Vagina (tissue), 2 donors: Measurements from ENCODE around the gene LIN28B. TPM values are rescaled to one million over a fixed set of nuclear protein-coding genes. Genes with fewer than 3 reads are reported as not detected.
"Not testable (repeated sequence)": the region's sequence is repeated elsewhere in the genome, so short reads cannot be mapped to it uniquely, and the experiment has no call there.

ENCODE experiments used
- DNase-seq, 2 donors: peaks; one replicate each; pipeline ENCODE4 v3.0.0-alpha.2; 2017; ENCODE audit errors: extremely low spot score in 2 of 2
- H3K27ac ChIP-seq: fragments of 200-600 bp; sonication (generic); one replicate; pipeline ENCODE4 v1.5.1; 2019
- H3K27me3 ChIP-seq: fragments of 200-600 bp; sonication (generic); one replicate; pipeline ENCODE4 v1.5.1; 2019
- H3K36me3 ChIP-seq, 2 donors: fragments of 200-600 bp; sonication (generic); one replicate each; pipeline ENCODE4 v1.5.1; 2017 to 2019
- H3K4me1 ChIP-seq: fragments of 200-600 bp; sonication (generic); one replicate; pipeline ENCODE4 v1.5.1; 2019
- H3K4me3 ChIP-seq, 2 donors: fragments of 200-600 bp; sonication (generic); 1 replicate in 1 of 2; 2 replicates in 1 of 2; pipeline ENCODE4 v1.5.1; 2016 to 2019
- H3K9me3 ChIP-seq: fragments of 200-600 bp; sonication (generic); one replicate; pipeline ENCODE4 v1.5.1; 2019
- POLR2A ChIP-seq, 2 donors: fragments of 450-650 bp; IDR thresholded peaks; one replicate each; pipeline ENCODE4 v1.6.1; 2017; ENCODE audit warnings: antibody characterized with exemption in 2 of 2, mild to moderate bottlenecking in 2 of 2, moderate library complexity in 2 of 2
- POLR2AphosphoS5 ChIP-seq, 2 donors: sonication (generic); formaldehyde crosslinking; IDR thresholded peaks; one replicate each; pipeline ENCODE4 v1.9.0; 2017; ENCODE audit warnings: antibody characterized with exemption in 2 of 2, mild to moderate bottlenecking in 2 of 2, low read depth in 1 of 2; ENCODE audit not compliant: insufficient read depth in 1 of 2
- intact Hi-C: fragments of 100-400 bp; cut with DNase I; formaldehyde crosslinking; loops from one replicate; pipeline ENCODE4 v1.15.1; 2023
- total RNA-seq: library from RNA; depleted of rRNA; stranded (reverse); fragments of >200 nt; gene quantifications from one replicate; pipeline ENCODE4 v1.2.3, GENCODE V29; 2016
- TF ChIP-seq, protein P1 (sequence below), 3 experiments: fragments of 450-650 bp in 2 of 3; fragments of 200-600 bp in 1 of 3; sonication (generic) in 1 of 3; IDR thresholded peaks; one replicate each; pipeline ENCODE4 v1.5.1; 2017 to 2019; ENCODE audit warnings: antibody characterized with exemption in 3 of 3, mild to moderate bottlenecking in 2 of 3, moderate library complexity in 2 of 3

Gene LIN28B
- total RNA-seq, 1 donor from 2014 or later: not detected

DNA sequence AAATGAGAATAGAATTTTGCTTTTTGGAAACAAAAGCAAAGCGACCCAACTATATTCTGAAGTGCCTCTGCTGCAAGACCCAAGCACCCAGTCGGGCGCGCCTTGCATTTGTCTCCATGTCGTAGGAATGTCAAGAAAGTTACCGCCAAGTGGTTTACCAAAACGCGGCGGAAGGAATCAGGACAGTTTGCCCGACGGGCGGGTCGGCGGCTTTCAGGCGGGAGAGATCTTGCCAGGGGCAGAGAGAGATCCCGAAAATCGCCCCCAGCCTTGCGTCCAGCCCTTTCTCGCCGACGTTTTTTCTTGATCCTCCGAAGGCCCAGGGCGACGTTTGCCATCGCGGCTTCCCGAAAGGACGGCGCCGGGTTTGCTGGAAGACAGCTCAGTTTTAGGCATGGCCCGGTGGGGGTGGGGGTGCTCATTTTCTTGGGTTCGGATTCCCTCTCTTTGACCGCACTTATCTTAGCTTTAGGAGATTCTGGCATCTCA lies 4.0 kb upstream of the LIN28B start:
- DNase-seq: no peak
- no peaks in the 10 kb centered on the region for H3K4me1 ChIP-seq
- no peaks in the 10 kb centered on the region for H3K9me3 ChIP-seq
- intact Hi-C loops: no loop called here
- no peaks in the 10 kb centered on the region for H3K36me3 ChIP-seq
- no peak overlapping the region for H3K4me3 ChIP-seq
- TF ChIP-seq, protein P1, sequence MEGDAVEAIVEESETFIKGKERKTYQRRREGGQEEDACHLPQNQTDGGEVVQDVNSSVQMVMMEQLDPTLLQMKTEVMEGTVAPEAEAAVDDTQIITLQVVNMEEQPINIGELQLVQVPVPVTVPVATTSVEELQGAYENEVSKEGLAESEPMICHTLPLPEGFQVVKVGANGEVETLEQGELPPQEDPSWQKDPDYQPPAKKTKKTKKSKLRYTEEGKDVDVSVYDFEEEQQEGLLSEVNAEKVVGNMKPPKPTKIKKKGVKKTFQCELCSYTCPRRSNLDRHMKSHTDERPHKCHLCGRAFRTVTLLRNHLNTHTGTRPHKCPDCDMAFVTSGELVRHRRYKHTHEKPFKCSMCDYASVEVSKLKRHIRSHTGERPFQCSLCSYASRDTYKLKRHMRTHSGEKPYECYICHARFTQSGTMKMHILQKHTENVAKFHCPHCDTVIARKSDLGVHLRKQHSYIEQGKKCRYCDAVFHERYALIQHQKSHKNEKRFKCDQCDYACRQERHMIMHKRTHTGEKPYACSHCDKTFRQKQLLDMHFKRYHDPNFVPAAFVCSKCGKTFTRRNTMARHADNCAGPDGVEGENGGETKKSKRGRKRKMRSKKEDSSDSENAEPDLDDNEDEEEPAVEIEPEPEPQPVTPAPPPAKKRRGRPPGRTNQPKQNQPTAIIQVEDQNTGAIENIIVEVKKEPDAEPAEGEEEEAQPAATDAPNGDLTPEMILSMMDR (IDR thresholded peaks at IDR 0.05): no peak
- TF ChIP-seq POLR2AphosphoS5 (IDR thresholded peaks at IDR 0.05; ENCODE audit: insufficient read depth in 1 of 2, low read depth in 1 of 2): no peak
- TF ChIP-seq POLR2A (IDR thresholded peaks at IDR 0.05): no peak
- peaks cover 19% of the 10 kb centered on the region for H3K27me3 ChIP-seq
- H3K27ac ChIP-seq: no peak overlapping the region

DNA sequence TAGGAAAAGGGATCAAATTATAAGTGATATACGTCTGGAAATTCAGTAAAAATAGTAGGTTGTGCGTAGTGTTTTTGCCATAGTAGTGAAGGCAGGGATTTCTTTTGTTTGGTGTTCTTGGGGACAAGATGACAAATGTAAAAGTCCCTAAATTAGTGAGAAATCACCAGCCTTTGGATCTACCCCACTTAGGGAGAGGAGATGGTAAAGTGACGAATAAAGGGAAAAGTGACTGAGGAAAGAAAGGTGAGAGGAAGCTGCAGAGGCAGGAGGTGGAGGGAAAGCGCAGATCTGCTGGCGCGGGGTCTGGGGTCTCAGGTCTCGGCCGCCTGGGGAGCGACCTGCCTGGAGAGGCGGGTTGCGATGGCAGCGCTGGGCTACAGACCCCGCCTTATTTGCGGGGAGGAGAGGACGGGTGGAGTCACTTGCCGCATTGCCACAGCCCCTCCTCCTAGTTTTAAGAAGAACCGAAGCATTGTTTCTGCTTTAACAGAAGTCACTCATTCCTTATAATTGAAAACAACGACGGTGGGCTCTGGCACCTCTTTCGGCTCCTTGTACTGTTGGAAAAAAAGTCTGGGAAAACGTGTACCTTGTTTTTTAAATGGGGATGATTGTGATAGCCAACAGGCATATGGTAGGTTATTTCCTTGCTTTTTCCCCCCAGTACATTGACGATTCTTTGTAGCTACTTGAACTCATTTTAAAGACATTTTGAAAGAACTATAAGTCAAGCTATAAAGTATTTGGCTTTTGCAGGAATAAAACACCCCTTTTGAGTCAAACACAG lies 3.3 kb upstream of the LIN28B start:
- DNase-seq, H3K4me1 ChIP-seq, H3K27ac ChIP-seq, H3K4me3 ChIP-seq, intact Hi-C loops, H3K36me3 ChIP-seq, H3K9me3 ChIP-seq: not testable (repeated sequence)
- H3K27me3 ChIP-seq: peaks cover 19% of the 10 kb centered on the region

DNA sequence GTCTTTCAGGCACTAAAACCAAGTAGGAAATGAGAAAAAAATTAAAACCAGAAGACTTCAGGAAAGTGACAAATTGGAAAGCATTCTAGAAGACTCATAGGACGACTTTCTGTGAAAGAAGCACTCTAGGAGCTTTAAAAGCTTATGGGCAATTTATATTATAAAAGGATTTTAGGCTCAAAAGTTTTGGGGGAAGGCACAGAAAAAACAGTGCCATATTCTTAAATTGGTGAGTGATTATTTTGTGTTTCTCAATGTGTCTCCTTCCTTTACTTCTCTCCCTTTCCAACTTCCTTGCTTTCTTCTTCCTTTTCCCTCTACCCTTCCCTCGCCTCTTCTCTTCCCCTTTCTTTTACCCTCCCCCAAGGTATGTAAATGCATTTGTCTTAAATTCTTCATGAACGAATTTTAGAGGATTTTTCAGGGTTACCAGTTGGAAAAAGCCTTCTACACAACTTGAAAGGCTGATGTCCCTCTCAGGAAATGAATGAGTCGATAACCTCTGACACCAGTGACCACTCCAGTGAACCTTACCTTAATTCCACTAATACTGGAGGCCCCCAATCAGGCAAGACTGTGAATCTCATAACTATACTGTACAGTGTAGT lies 2.6 kb upstream of the LIN28B start:
- Histone ChIP-seq H3K4me1 (no peaks in the 10 kb centered on the region), H3K27ac (no peak overlapping the region), H3K27me3 (peaks cover 19% of the 10 kb centered on the region), H3K4me3 (no peak overlapping the region), H3K36me3 (no peaks in the 10 kb centered on the region), H3K9me3 (no peaks in the 10 kb centered on the region)
- TF ChIP-seq POLR2A (IDR thresholded peaks at IDR 0.05): no peak
- TF ChIP-seq, protein P1 (IDR thresholded peaks at IDR 0.05): no peak
- TF ChIP-seq POLR2AphosphoS5 (IDR thresholded peaks at IDR 0.05; ENCODE audit: insufficient read depth in 1 of 2, low read depth in 1 of 2): no peak
- intact Hi-C loops: no loop called here
- no peak for DNase-seq

DNA sequence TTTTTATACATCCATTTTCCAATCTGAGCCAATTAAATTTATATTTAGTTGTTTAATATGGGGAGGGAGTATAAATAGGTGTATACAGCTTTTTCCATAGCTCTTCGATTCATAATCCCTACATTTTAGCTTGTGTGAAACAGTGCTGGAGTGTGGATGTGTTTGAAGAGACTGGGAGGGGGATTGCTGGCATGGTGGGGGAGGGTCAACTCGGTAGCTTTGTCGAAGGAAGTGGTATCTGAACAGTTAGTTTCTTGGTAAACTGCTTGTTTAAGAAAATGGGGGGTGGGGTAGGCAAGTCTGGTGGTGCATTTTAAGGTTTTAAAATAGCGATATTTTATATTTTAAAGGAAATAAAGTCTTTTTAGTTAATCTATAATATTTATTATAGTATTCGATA lies 1.4 kb upstream of the LIN28B start:
- Histone ChIP-seq H3K9me3 (no peaks in the 10 kb centered on the region), H3K36me3 (no peaks in the 10 kb centered on the region), H3K4me3 (no peak overlapping the region), H3K27ac (no peak overlapping the region), H3K27me3 (peaks cover 19% of the 10 kb centered on the region), H3K4me1 (no peaks in the 10 kb centered on the region)
- intact Hi-C loops: no loop called here
- TF ChIP-seq POLR2AphosphoS5 (IDR thresholded peaks at IDR 0.05; ENCODE audit: insufficient read depth in 1 of 2, low read depth in 1 of 2): no peak
- no peak for TF ChIP-seq POLR2A (IDR thresholded peaks at IDR 0.05)
- TF ChIP-seq, protein P1 (IDR thresholded peaks at IDR 0.05): no peak
- DNase-seq: no peak

DNA sequence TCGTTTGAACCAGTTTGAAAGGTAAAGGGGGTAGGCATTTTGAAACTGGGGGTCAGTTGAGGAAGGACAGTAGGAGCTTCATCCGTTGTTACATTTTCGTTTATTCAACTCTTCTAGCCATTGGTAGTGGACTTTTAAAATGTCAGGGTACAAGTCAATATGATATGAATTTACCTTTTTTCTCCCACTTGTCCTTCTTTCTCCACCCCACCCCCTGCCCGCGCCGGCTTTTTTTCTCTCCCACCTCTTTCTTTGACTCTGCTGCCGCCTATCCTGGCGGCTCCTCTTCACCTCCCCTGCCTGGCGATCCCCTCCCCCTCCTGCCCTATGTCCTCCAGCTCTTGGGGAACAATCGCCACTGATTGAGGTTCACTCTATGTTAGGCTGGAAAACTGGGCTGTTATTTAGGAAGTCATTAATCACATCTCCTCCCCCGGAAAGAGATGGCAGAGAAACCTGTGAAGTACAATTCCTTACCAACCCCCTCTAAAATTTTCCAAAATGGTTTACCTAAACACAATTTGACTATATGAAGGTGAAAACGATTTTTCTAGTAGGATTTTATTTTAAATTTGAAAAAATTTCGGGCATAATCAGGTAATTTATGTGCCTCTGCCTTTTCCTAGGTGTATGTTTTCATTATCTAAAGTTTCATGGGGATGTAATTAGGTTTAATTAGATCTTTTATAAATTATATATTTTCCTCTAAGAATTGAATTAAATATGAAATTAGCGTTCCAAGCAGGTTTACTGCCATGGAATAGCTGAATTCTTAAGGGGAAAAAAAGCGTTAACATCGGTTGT lies 778 bp upstream of the LIN28B start:
- DNase-seq: no peak
- Histone ChIP-seq H3K9me3 (no peaks in the 10 kb centered on the region), H3K4me3 (no peak overlapping the region), H3K27ac (no peak overlapping the region), H3K36me3 (no peaks in the 10 kb centered on the region), H3K27me3 (peaks cover 19% of the 10 kb centered on the region), H3K4me1 (no peaks in the 10 kb centered on the region)
- no peak for TF ChIP-seq POLR2AphosphoS5 (IDR thresholded peaks at IDR 0.05; ENCODE audit: insufficient read depth in 1 of 2, low read depth in 1 of 2)
- TF ChIP-seq POLR2A (IDR thresholded peaks at IDR 0.05): no peak
- TF ChIP-seq, protein P1 (IDR thresholded peaks at IDR 0.05): no peak
- intact Hi-C loops: no loop called here
